Transverse colon (tissue), 3 donors: Measurements from ENCODE around the gene PEDS1.

Experiments used
- CTCF ChIP-seq, 5 experiments: fragments of 200-600 bp in 3 of 5; fragments of 450-650 bp in 2 of 5; sonication (generic) in 3 of 5; IDR thresholded peaks; 1 replicate in 2 of 5; 2 replicates in 3 of 5; pipeline ENCODE4 v1.5.1; 2016 to 2017; ENCODE audit warnings: antibody characterized with exemption in 5 of 5, inconsistent platforms in 3 of 5, mild to moderate bottlenecking in 2 of 5, moderate library complexity in 1 of 5
- EP300 ChIP-seq: sonication (generic); formaldehyde crosslinking; IDR thresholded peaks from one replicate; pipeline ENCODE4 v1.6.1; 2017; ENCODE audit warnings: antibody characterized with exemption, low read depth
- POLR2A ChIP-seq: fragments of 450-650 bp; IDR thresholded peaks from one replicate; pipeline ENCODE4 v1.6.1; 2016; ENCODE audit warnings: antibody characterized with exemption, mild to moderate bottlenecking, moderate library complexity

- TF ChIP-seq CTCF (IDR thresholded peaks at IDR 0.05) (no peak), POLR2A (no peak), EP300 (no peak)
These were observed 30.8 kb downstream of the PEDS1 start for GRCh38 chr20:50122763-50123162.
